Neural progenitor cell (in vitro differentiated cells): Measurements from ENCODE around the gene LGALS7B. TPM values are rescaled to one million over a fixed set of nuclear protein-coding genes. Genes with fewer than 3 reads are reported as not detected.
"Not testable (repeated sequence)": the region's sequence is repeated elsewhere in the genome, so short reads cannot be mapped to it uniquely, and the experiment has no call there.

Source experiments
- DNase-seq: peaks from one replicate; pipeline ENCODE4 v3.0.0-alpha.2; 2016; ENCODE audit warnings: low spot score
- H2AFZ ChIP-seq: fragments of 200-600 bp; sonication (generic); replicated peaks from 2 replicates; pipeline ENCODE4 v1.6.1; 2016; ENCODE audit warnings: antibody characterized with exemption
- H3F3A ChIP-seq: fragments of 200-600 bp; sonication (generic); 2 replicates; pipeline ENCODE4 v1.6.1; 2016; ENCODE audit warnings: antibody characterized with exemption, low read depth
- H3K27ac ChIP-seq: fragments of 200-600 bp; sonication (generic); 2 replicates; pipeline ENCODE4 v1.5.1; 2016; ENCODE audit warnings: mild to moderate bottlenecking
- H3K27me3 ChIP-seq: fragments of 200-600 bp; sonication (generic); 2 replicates; pipeline ENCODE4 v1.6.1; 2016; ENCODE audit warnings: mild to moderate bottlenecking, moderate library complexity
- H3K36me3 ChIP-seq: fragments of 200-600 bp; sonication (generic); 2 replicates; pipeline ENCODE4 v1.5.1; 2016
- H3K4me1 ChIP-seq: fragments of 200-600 bp; sonication (generic); 2 replicates; pipeline ENCODE4 v1.6.1; 2016; ENCODE audit warnings: mixed run types
- H3K4me2 ChIP-seq: fragments of 200-600 bp; sonication (generic); 2 replicates; pipeline ENCODE4 v1.6.1; 2016
- H3K4me3 ChIP-seq: fragments of 200-600 bp; sonication (generic); 2 replicates; pipeline ENCODE4 v1.5.1; 2016
- H3K79me2 ChIP-seq: fragments of 200-600 bp; sonication (generic); 2 replicates; pipeline ENCODE4 v1.6.1; 2016; ENCODE audit warnings: low read depth
- H3K9ac ChIP-seq: fragments of 200-600 bp; sonication (generic); 2 replicates; pipeline ENCODE4 v1.6.1; 2016
- H3K9me3 ChIP-seq: fragments of 200-600 bp; sonication (generic); 2 replicates; pipeline ENCODE4 v1.5.1; 2016; ENCODE audit warnings: low read depth
- H4K20me1 ChIP-seq: fragments of 200-600 bp; sonication (generic); 2 replicates; pipeline ENCODE4 v1.6.1; 2016; ENCODE audit warnings: low read depth
- H3K27ac Mint-ChIP-seq: 3 replicates; pipeline ENCODE4 v1.8.0; 2021; ENCODE audit warnings: mixed read lengths
- H3K27me3 Mint-ChIP-seq: 2 replicates; pipeline ENCODE4 v1.8.0; 2022; ENCODE audit warnings: low read depth, mild to moderate bottlenecking, inconsistent platforms, moderate library complexity, mixed read lengths; ENCODE audit not compliant: insufficient read depth
- H3K36me3 Mint-ChIP-seq: 3 replicates; pipeline ENCODE4 v1.8.0; 2021; ENCODE audit warnings: mixed read lengths
- H3K4me1 Mint-ChIP-seq: 3 replicates; pipeline ENCODE4 v1.8.0; 2021; ENCODE audit warnings: mixed read lengths
- H3K4me3 Mint-ChIP-seq: 3 replicates; pipeline ENCODE4 v1.8.0; 2021; ENCODE audit warnings: mild to moderate bottlenecking, moderate library complexity, mixed read lengths
- H3K9me3 Mint-ChIP-seq: 3 replicates; pipeline ENCODE4 v1.8.0; 2020; ENCODE audit warnings: mixed read lengths
- CTCF ChIP-seq: fragments of 200-600 bp; sonication (generic); IDR thresholded peaks from 2 replicates; pipeline ENCODE4 v1.5.1; 2017; ENCODE audit warnings: antibody characterized with exemption, mild to moderate bottlenecking
- EZH2 ChIP-seq: fragments of 200-600 bp; sonication (generic); IDR thresholded peaks from 2 replicates; pipeline ENCODE4 v1.6.1; 2017; ENCODE audit warnings: antibody characterized with exemption, mild to moderate bottlenecking, moderate library complexity
- EZH2phosphoT487 ChIP-seq: fragments of 200-600 bp; sonication (generic); IDR thresholded peaks from 2 replicates; pipeline ENCODE4 v1.6.1; 2017; ENCODE audit warnings: antibody characterized with exemption
- total RNA-seq: library from RNA; depleted of rRNA; stranded (reverse); fragments of >200 nt; gene quantifications from 2 replicates; pipeline ENCODE4 v1.2.3, GENCODE V29; 2015; ENCODE audit warnings: low replicate concordance

LGALS7B gene
- total RNA-seq, 1 donor from 2014 or later = not detected

GRCh38 chr19:38826856-38827551, 38.0 kb downstream of the LGALS7B start:
- Histone ChIP-seq H2AFZ (no peak overlapping the region), H3K27ac (no peak overlapping the region), H3K9ac (no peak overlapping the region), H3K36me3 (peaks cover 8% of the 10 kb centered on the region), H3K4me1 (peaks cover 22% of the 10 kb centered on the region), H3F3A (peaks cover 19% of the 10 kb centered on the region), H3K27me3 (no peaks in the 10 kb centered on the region), H4K20me1 (peaks cover 3% of the 10 kb centered on the region), H3K4me3 (no peak overlapping the region), H3K4me2 (no peak overlapping the region), H3K79me2 (peaks cover 17% of the 10 kb centered on the region), H3K9me3 (no peaks in the 10 kb centered on the region)
- Mint-ChIP-seq H3K27ac (peak overlapping the region; percentile 57), H3K27me3 (peaks cover 7% of the 10 kb centered on the region), H3K4me3 (no peak overlapping the region), H3K9me3 (peaks cover 6% of the 10 kb centered on the region), H3K4me1 (peaks cover 43% of the 10 kb centered on the region), H3K36me3 (peaks cover 36% of the 10 kb centered on the region)
- no peak for DNase-seq
- TF ChIP-seq EZH2 = no peak
- no peak for TF ChIP-seq EZH2phosphoT487
- TF ChIP-seq CTCF = no peak

DNA sequence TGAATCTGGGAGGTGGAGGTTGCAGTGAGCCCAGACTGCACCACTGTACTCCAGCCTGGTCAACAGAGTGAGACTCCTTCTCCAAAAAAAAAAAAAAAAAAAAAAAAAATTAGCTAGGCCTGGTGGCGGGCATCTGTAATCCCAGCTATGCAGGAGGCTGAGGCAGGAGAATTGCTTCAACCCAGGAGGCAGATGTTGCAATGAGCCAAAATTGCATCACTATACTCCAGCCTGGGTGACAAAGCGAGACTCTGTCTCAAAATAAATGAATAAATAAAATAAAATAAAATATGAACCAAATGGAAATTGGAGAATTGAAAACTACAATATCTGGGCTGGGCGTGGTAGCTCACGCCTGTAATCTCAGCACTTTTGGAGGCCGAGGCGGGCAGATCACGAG, 40.2 kb downstream of the LGALS7B start:
- H3K27me3 ChIP-seq, H3K9me3 Mint-ChIP-seq, H3K27me3 Mint-ChIP-seq, H3K27ac ChIP-seq, DNase-seq, H3K4me3 ChIP-seq, H2AFZ ChIP-seq, H3K9me3 ChIP-seq, H3K9ac ChIP-seq, H3K36me3 ChIP-seq, H4K20me1 ChIP-seq, H3K27ac Mint-ChIP-seq, H3K4me2 ChIP-seq: not testable (repeated sequence)
- peaks cover 33% of the 10 kb centered on the region for H3F3A ChIP-seq
- Mint-ChIP-seq H3K4me1 (peaks cover 35% of the 10 kb centered on the region), H3K4me3 (peak overlapping the region; percentile 33), H3K36me3 (peaks cover 22% of the 10 kb centered on the region)
- H3K79me2 ChIP-seq = peaks cover 10% of the 10 kb centered on the region
- H3K4me1 ChIP-seq = peaks cover 19% of the 10 kb centered on the region

DNA sequence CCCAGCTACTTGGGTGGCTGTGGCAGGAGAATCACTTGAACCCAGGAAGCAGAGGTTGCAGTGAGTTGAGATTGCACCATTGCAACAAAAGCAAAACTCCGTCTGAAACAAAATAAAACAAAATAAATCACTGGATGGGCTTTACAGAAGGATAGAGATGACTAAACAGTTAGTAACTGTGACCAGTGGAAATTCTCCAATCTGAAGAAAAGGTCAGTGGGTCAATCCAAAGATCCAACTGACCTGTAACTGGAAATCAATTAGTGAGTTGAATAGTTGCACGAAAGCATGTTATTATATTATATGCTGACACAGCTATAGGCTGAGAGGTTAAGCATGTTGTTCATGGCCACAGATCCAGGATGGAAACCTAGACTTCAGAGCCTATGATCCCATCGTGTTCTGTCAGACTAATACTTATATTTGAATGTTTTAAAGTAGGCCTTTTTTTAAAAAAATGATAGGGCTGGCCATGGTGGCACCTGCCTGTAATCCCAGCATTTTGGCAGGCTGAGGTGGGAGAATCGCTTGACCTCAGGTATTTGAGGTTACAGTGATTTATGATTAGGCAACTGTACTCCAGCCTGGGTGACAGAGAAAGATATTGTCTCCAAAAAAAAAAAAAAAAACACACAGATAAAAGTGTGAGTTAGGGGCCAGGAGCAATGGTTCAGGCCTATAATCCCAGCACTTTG, 41.2 kb downstream of the LGALS7B start:
- no peak overlapping the region for H3K9ac ChIP-seq
- H3K27me3 ChIP-seq = no peaks in the 10 kb centered on the region
- H3K36me3 ChIP-seq = peaks cover 8% of the 10 kb centered on the region
- H3K4me1 ChIP-seq = peaks cover 9% of the 10 kb centered on the region
- no peak overlapping the region for H3K27ac ChIP-seq
- Mint-ChIP-seq H3K27me3 (peaks cover 4% of the 10 kb centered on the region), H3K27ac (no peak overlapping the region), H3K36me3 (peaks cover 24% of the 10 kb centered on the region), H3K9me3 (no peaks in the 10 kb centered on the region), H3K4me1 (peaks cover 25% of the 10 kb centered on the region), H3K4me3 (peak overlapping the region; percentile 91)
- no peak for DNase-seq
- no peak for TF ChIP-seq EZH2phosphoT487
- TF ChIP-seq EZH2 = no peak
- TF ChIP-seq CTCF = no peak
- H3K4me2 ChIP-seq = no peak overlapping the region
- H3K79me2 ChIP-seq = peaks cover 10% of the 10 kb centered on the region
- H2AFZ ChIP-seq = no peak overlapping the region
- H4K20me1 ChIP-seq = no peaks in the 10 kb centered on the region
- H3K9me3 ChIP-seq = no peaks in the 10 kb centered on the region
- no peak overlapping the region for H3K4me3 ChIP-seq
- H3F3A ChIP-seq = peaks cover 32% of the 10 kb centered on the region

DNA sequence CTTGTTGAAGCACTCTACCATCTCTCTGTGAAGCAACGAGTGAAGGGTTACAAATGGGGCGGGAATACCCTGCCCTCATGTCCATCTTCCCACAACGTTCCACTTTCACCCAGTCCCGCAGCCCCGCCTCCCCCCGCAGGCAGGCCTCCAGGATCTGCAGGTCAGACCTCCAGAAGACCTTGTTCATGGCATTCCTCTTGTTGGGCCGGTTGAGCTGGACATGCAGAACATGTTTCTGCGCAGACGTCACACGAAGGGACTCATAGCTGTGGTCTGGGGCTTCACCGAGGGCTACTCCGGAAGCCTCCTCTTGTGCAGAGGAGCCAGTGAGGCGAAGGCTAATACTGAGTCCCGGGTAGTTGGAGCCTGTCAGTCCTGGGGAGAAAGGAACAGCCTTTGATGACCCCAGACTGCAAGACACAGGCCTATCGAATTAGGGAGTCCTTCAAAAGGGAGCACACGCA, 42.2 kb downstream of the LGALS7B start:
- no peaks in the 10 kb centered on the region for H3K9me3 Mint-ChIP-seq
- peak overlapping the region; percentile 91 for H3K4me3 Mint-ChIP-seq
- peak overlapping the region; percentile 92 for H2AFZ ChIP-seq
- H3K4me3 ChIP-seq = peak overlapping the region; percentile 73
- peaks cover 10% of the 10 kb centered on the region for H3K79me2 ChIP-seq
- peaks cover 21% of the 10 kb centered on the region for H3K4me1 Mint-ChIP-seq
- DNase-seq = peak; percentile 56
- H3F3A ChIP-seq = peaks cover 40% of the 10 kb centered on the region
- peaks cover 27% of the 10 kb centered on the region for H3K36me3 Mint-ChIP-seq
- H4K20me1 ChIP-seq = peaks cover 2% of the 10 kb centered on the region
- TF ChIP-seq CTCF (no peak), EZH2 (no peak), EZH2phosphoT487 (no peak)
- no peaks in the 10 kb centered on the region for H3K27me3 ChIP-seq
- H3K36me3 ChIP-seq = peaks cover 8% of the 10 kb centered on the region
- no peaks in the 10 kb centered on the region for H3K9me3 ChIP-seq
- peaks cover 5% of the 10 kb centered on the region for H3K27me3 Mint-ChIP-seq
- peak overlapping the region; percentile 91 for H3K27ac Mint-ChIP-seq
- H3K9ac ChIP-seq = peak overlapping the region; percentile 50
- H3K4me1 ChIP-seq = peaks cover 8% of the 10 kb centered on the region
- H3K4me2 ChIP-seq = peak overlapping the region; percentile 92
- no peak overlapping the region for H3K27ac ChIP-seq
